Ovary (tissue), 9 donors: ENCODE results near the gene SMCR8. TPM values are rescaled to one million over a fixed set of nuclear protein-coding genes. Genes with fewer than 3 reads are reported as not detected.
A peak's percentile ranks its signal among the peaks of the same experiment; 100 is the strongest.

Source experiments
- DNase-seq, 5 donors: peaks; one replicate each; pipeline ENCODE4 v3.0.0-alpha.2; 2019 to 2020
- H3K27ac ChIP-seq, 2 donors: fragments of 200-600 bp; one replicate each; pipeline versions ENCODE4 v1.5.1 to v1.8.0; 2019 to 2022
- H3K27me3 ChIP-seq: fragments of 200-600 bp; one replicate; pipeline ENCODE4 v1.8.0; 2022
- H3K36me3 ChIP-seq: fragments of 200-600 bp; sonication (generic); one replicate; pipeline ENCODE4 v1.5.1; 2019
- H3K4me1 ChIP-seq: one replicate; pipeline ENCODE4 v1.8.1; 2013; ENCODE audit warnings: mild to moderate bottlenecking, moderate library complexity; ENCODE audit not compliant: insufficient read depth
- H3K4me3 ChIP-seq: fragments of 200-600 bp; sonication (generic); one replicate; pipeline ENCODE4 v1.5.1; 2017
- H3K9me3 ChIP-seq, 2 donors: fragments of 200-600 bp in 1 of 2; sonication (generic) in 1 of 2; one replicate each; pipeline versions ENCODE4 v1.5.1 to v1.8.1; 2013 to 2019; ENCODE audit warnings: mild to moderate bottlenecking in 1 of 2, moderate library complexity in 1 of 2
- CTCF ChIP-seq, 3 donors: fragments of 450-650 bp in 2 of 3; fragments of 200-600 bp in 1 of 3; IDR thresholded peaks; one replicate each; pipeline versions ENCODE4 v1.5.1 to v1.8.0; 2016 to 2022; ENCODE audit warnings: antibody characterized with exemption in 3 of 3, mild to moderate bottlenecking in 1 of 3
- EP300 ChIP-seq: sonication (generic); formaldehyde crosslinking; IDR thresholded peaks from one replicate; pipeline ENCODE4 v1.6.1; 2017; ENCODE audit warnings: antibody characterized with exemption
- POLR2A ChIP-seq: fragments of 450-650 bp; IDR thresholded peaks from one replicate; pipeline ENCODE4 v1.6.1; 2017; ENCODE audit warnings: antibody characterized with exemption, mild to moderate bottlenecking, moderate library complexity
- WGBS, 3 donors: extraction: QIAGEN DNeasy Blood & Tissue Kit in 1 of 3; methylation state at CpG; one replicate each; pipeline versions ENCODE4 v1.1.5 to v1.1.7; 2013 to 2017; 5-methylcytosine and 5-hydroxymethylcytosine counted together
- intact Hi-C, 4 donors: fragments of 100-400 bp; cut with DNase I; formaldehyde crosslinking; loops; one replicate each; pipeline versions ENCODE4 v1.11.0 to v1.15.1; 2022 to 2023
- polyA plus RNA-seq, 2 donors: library from polyadenylated mRNA; stranded (reverse); fragments of 200-250 nt in 1 of 2; fragments of 350-450 nt in 1 of 2; fragmentation: Illumina TruSeq in 1 of 2; extraction: RNeasy Lipid Tissue Mini Kit (QIAGEN cat#74804) in 1 of 2; gene quantifications; one replicate each; pipeline ENCODE4 v1.2.3, GENCODE V29; 2013 to 2014
- total RNA-seq, 7 donors: library from RNA; depleted of rRNA in 2 of 7; stranded (reverse); fragments of >200 nt in 2 of 7; fragmentation: NEBNext Ultra II Directional in 3 of 7; extraction: Animal tissue kit (Norgen Biotek cat#: 25700) in 3 of 7; gene quantifications; one replicate each; pipeline versions ENCODE4 v1.1.0 to v1.2.4, GENCODE V29; 2016 to 2023
- donor health status: DM: no; HTN: no; CAD: no; lungs with moderate emphysema.
- donor health status: DM: no; HTN: no; CAD: no.
- donor health status: Bipolar disorder and iron deficiency.
- donor health status: DM: yes; HTN: yes; CAD: no.
- donor health status: DM: no; HTN: no; CAD: no.
- donor health status: DM: yes; HTN: yes; CAD: no.

Gene SMCR8
- total and polyA plus RNA-seq, 9 donors = 7.1 to 16.7 (median 13.8) TPM

DNA sequence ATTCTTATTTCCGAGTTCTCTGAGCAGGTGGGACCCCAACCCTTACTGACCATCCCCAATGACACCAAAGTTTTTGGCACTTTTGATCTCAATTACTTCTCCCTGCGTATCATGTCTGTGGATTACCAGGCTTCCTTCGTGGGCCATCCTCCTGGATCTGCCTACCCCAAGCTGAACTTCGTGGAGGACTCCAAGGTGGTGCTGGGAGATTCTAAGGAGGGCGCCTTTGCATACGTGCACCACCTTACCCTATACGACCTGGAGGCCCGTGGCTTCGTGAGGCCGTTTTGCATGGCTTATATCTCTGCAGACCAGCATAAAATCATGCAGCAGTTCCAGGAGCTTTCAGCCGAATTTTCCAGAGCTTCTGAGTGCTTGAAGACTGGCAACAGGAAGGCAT is 868 bp downstream of the SMCR8 start:
- no peak for DNase-seq
- 64 to 70% (median 67%) methylated on average over 11 of the region's 11 CpGs for WGBS, 3 donors
- no peaks in the 10 kb centered on the region for H3K36me3 ChIP-seq
- peaks cover 20% of the 10 kb centered on the region for H3K4me1 ChIP-seq
- H3K27me3 ChIP-seq = no peaks in the 10 kb centered on the region
- intact Hi-C loops = no loop called here
- no peak for TF ChIP-seq POLR2A
- no peak for TF ChIP-seq EP300
- no peak for TF ChIP-seq CTCF (IDR thresholded peaks at IDR 0.05)
- no peak overlapping the region for H3K27ac ChIP-seq
- peak overlapping the region; percentile 65 for H3K4me3 ChIP-seq
- no peaks in the 10 kb centered on the region for H3K9me3 ChIP-seq

DNA sequence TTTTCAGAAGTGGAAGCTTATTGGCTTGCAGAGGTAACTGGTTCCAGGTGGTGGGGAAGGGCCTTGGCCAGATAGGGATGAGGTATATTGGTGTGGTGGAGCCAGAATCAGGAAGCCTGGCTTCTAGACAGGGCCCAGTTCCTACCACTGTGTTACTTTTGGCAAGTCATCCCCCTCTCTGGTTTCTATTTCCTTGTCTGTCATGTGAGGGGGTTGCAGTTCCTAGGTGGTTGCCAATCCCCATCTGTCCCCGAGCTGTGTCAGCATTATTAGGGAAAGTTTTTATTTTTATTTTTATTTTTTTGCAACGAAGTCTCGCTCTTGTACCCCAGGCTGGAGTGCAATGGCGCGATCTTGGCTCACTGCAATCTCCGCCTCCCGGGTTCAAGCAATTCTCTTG is 3.0 kb downstream of the SMCR8 start:
- no peaks in the 10 kb centered on the region for H3K36me3 ChIP-seq
- no peak overlapping the region for H3K4me3 ChIP-seq
- intact Hi-C loops = no loop called here

DNA sequence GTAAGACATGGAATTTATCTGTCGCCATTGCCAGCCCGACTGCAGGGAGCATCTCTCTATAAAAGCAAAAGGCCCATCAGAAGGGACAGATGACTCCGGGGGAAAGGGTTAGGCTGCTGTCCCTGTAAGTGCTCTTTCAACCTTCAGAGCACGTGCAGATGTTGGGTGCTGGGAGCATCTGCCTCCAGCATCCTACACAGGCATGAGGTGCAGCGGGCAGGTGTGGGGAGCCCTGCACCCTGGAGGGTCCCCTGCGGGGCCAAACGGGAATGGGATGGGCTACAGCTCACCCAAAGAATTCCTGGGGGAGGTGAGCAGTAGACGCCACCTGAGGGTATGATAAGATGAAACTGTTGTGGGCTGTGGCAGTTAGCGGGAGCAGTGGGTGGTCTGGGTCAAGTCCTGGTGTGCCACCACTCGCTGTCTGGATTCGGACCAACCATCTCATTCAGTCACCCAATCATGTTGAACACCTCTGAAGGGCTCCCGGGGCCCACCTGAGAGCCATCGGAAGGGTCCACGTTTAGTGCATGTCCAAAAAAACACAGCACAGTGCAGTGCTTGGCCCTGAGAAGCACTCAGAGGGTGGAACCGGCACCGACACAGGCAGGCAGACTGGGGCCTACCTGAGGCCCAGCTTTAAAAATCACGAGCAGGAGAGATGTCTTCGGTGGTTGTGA is 3.8 kb downstream of the SMCR8 start:
- Histone ChIP-seq H3K9me3 (no peaks in the 10 kb centered on the region), H3K4me3 (no peak overlapping the region), H3K27me3 (no peaks in the 10 kb centered on the region), H3K36me3 (no peaks in the 10 kb centered on the region), H3K27ac (no peak overlapping the region), H3K4me1 (peaks cover 16% of the 10 kb centered on the region)
- 71 to 76% (median 75%) methylated on average over 18 of the region's 18 CpGs for WGBS, 3 donors
- DNase-seq = no peak
- TF ChIP-seq POLR2A = no peak
- TF ChIP-seq EP300 = no peak
- no peak for TF ChIP-seq CTCF (IDR thresholded peaks at IDR 0.05)
- intact Hi-C loops = no loop called here

More for the DNA sequence above, 3.0 kb downstream of the SMCR8 start:
- TF ChIP-seq CTCF (IDR thresholded peaks at IDR 0.05) (no peak), POLR2A (no peak), EP300 (no peak)
- H3K4me1 ChIP-seq = peaks cover 18% of the 10 kb centered on the region
- no peaks in the 10 kb centered on the region for H3K27me3 ChIP-seq
- no peak for DNase-seq
- no peak overlapping the region for H3K27ac ChIP-seq
- WGBS, 3 donors = 85 to 93% (median 89%) methylated on average over 7 of the region's 7 CpGs
- no peaks in the 10 kb centered on the region for H3K9me3 ChIP-seq

- H3K4me1 ChIP-seq = peaks cover 14% of the 10 kb centered on the region
- H3K36me3 ChIP-seq = no peaks in the 10 kb centered on the region
- no peak overlapping the region for H3K4me3 ChIP-seq
- TF ChIP-seq CTCF (IDR thresholded peaks at IDR 0.05) (no peak), POLR2A (no peak), EP300 (no peak)
- no peak overlapping the region for H3K27ac ChIP-seq
- DNase-seq = peak in 1 of 5 donors; percentile 27
- intact Hi-C loops = no loop called here
- 41 to 51% (median 46%) methylated on average over 13 of the region's 13 CpGs for WGBS, 3 donors
- no peaks in the 10 kb centered on the region for H3K9me3 ChIP-seq
- no peaks in the 10 kb centered on the region for H3K27me3 ChIP-seq
Measured at GRCh38 chr17:18319604-18320256, 4.6 kb downstream of the SMCR8 start.
